Right renal cortex interstitium (tissue), 3 donors: Measurements from ENCODE around the gene RGS7. TPM values are rescaled to one million over a fixed set of nuclear protein-coding genes. Genes with fewer than 3 reads are reported as not detected.
"Not testable (repeated sequence)": the region's sequence is repeated elsewhere in the genome, so short reads cannot be mapped to it uniquely, and the experiment has no call there.

Source experiments
- DNase-seq, 3 donors: peaks; one replicate each; pipeline ENCODE4 v3.0.0-alpha.2; 2013; ENCODE audit warnings: low read depth in 3 of 3, low spot score in 2 of 3
- polyA plus RNA-seq, 3 donors: library from polyadenylated mRNA; unstranded; fragments of 120-200 nt; gene quantifications; one replicate each; pipeline ENCODE4 v1.2.1, GENCODE V29; 2013; ENCODE audit not compliant: insufficient read length in 3 of 3

The RGS7 gene
- polyA plus RNA-seq, 3 donors, result 6.3 to 7.7 (median 6.4) TPM

DNA sequence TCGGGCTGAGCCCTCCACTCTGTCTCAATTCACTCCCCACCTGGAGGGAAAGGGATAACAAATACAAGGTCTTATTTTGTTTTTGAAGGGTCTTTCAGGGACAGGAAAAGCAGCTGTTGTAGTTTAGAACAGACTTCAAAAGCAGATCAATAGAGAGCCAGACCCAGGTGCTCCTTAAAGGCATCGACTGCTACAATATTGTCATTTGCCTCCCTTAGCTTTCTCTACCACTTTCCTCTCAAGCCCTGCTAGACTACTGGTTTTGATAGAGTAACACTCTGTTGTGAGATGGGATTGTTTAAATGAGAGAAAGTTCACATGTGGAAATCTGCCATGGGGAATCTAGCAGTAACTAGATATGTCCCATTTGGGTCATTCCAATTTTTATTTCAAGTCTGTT is 24.0 kb downstream of the RGS7 start:
- no peak for DNase-seq

DNA sequence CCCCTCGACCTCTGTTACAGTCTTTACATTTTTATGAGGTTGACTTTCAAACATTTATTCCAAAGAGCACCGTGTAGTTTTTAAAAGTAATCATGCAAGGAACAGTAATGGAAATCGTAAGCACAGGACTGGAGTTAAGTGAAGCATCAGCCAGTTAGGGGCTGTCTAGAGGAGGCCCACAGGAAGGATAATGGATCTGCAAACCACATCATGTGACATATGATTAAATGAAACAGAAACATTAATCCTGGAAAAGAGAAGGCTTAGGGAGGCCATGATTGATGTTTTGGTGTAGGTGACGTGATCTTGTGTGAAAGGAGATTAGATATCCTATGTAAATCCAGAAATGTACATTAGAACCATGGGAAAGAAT is 25.0 kb downstream of the RGS7 start:
- DNase-seq, result no peak

DNA sequence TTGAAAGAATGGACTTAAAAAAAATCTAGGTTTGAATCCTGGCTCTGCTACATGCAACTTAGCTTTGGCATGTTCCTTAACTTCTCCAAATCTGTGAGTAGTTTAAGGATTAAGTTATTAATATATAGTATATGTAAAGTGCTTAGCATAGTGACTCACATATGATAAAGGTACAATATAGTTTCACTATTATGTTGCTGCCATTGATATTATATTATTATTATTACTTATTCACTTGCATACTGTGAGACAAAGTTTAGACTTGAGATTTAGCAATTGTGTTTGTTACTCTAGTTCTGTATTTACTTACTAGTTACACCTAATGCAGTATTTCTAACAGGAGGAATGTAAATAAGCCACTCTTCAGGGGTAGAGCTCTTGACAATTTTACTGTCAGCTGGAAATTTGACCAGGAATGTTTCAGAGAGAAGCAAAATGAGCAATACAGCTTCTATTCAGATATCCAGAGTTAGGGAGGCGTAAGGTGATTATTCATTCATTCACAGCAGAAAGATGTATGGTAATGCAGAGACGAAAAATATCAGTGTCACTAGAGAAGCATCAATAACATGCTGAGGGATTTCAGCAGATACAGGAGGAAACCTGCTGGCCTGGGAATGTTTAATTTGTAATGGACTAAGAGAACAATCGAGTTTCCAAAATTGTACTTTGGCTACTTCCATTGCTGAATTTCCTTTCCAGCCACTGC is 25.5 kb downstream of the RGS7 start:
- no peak for DNase-seq

DNA sequence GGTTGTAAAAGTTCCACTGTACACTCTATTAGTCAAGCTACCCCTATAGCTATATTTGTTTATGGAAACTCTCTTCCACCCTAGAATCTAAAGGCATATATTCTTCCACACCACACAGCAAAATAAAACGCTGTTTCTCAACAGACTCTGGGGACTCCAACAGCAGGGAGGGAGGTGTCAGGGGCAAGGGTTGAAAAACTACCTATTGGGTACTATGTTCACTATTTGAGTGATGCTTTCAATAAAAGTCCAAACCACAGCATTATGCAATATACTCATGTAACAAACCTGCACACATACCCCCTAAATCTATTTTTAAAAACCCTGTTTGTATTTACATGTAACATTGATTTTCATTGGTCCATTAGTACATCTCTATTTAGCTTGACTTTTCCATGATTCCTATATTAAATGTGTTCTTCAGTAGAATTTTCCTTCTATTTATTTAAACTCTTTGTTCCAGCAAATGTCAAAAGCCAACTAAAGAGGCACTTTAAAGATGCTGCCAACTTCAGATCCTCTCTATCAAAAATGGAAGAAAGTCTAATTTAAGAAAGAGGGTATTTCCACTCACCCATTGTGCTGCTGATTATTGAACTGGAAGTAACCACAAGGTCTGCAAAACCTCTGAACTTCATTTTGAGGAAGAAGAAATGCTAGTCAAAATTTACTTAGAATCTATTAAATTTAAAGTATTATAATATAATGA is 26.2 kb downstream of the RGS7 start:
- DNase-seq, result no peak

DNA sequence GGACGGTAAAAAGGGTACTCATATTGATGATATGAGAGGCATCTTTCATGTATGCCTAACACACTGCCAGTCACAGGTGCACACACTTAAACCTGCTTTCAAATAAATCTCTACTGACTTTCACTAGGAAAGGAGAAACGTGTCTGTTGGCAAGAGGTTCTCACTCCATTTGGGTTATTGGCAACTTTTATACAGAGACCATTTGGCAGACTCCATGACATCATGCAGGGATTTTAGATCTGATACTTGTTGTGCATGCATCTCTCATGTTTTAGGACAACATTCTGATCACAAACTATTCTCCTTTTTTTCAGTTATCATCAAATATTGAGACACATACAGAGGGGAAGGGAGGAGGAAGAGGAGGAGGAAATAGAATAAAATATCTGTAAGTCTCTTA is 31.5 kb downstream of the RGS7 start:
- DNase-seq, result no peak

DNA sequence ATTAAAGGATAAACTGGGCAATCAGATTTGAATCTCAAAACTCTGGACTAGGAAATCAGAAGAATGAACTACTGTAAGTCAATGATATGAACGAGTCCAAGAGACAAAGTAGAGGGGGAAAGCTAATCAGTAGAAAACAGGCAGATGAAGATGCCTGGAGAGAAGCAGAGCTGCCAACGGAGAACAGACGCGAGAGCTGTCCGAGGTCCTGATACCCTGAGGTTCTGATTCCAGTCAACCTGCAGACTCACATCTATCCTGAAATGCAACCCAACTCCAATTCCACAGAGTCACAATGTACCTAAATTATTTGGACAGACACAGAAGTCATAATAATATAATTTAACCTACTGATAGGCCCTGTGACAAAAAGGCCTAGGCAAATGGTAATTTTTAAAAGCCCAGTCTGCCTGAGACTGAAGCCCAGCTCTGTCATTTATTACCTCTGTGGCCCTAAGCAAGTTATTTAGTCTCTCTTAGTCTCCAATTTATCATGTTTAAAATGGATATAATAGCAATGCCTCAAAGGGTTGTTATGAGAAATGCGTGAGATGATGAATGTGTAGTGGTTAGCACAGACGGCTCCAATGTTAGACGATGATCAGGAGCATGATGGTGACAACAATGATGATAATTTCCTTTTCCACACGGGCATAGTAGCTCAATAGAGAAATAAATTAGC is 33.4 kb downstream of the RGS7 start:
- DNase-seq, result peak; percentile 18 to 60 (median 37)

DNA sequence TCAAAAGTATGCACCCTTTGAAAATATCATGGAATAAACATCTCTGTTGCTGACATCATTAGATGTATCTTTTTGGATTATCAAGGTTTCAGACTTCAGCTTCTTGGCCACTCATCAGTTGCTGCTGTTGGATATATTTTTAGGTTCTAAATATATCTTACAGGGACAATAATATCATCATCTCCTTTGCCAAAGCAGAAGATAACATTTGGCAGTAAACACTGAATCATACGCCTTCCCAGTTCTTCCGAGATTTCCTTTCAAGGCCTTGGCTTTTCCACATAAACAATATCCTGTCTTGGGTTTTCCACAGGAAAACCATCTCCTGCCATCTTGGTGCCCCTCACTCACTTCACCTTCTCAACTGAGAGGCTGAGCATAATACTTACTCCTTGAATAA is 39.3 kb downstream of the RGS7 start:
- DNase-seq, result no peak

DNA sequence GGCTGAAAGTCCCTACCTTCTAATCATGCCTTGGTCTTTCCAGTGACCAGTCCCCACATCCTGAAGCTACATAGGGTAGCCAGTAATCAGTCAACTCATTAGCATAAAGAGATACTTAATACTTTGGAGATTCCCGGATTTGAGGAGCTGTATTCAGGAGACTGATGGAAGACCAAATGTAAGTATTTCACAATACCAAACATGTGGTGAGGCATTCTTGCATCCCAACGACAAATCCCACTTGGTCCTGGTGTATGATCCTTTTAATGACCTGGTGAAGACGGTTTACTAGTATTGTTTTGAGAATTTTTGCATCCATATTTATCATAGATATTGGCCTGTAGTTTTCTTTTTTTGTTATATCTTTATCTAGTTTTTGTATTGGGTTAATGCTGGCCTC is 40.6 kb downstream of the RGS7 start:
- no peak for DNase-seq

DNA sequence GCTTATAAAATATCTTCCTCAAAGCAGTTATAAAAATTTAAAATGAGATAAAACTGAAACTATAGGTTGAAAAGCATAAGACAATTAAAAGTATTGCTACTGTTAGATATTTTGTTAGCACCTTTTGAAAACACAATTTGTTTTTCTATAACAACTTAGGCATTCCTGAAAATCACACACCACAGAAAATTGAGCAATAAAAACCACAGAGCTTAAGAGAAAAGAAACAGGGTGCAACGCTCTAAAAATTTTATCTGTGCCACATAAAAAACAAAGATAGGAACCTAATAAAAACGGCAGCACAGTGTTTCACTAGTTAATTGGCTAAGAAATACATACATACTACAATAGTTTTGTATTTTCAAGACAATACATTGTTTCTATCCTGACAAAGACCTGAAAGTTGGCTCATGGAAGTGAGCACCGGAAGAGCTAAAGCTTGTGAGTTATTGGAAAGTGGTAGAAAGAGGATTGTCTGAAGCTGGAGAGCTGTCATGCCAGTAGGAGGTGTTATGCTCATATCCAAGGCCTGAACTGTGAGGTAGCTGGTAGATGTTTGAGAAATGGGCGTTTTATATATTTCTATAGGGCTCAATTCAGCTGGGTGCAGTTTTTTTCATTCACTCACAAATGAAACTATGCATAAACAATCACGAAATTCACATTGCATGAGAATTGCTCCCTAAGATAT is 45.8 kb downstream of the RGS7 start:
- no peak for DNase-seq

DNA sequence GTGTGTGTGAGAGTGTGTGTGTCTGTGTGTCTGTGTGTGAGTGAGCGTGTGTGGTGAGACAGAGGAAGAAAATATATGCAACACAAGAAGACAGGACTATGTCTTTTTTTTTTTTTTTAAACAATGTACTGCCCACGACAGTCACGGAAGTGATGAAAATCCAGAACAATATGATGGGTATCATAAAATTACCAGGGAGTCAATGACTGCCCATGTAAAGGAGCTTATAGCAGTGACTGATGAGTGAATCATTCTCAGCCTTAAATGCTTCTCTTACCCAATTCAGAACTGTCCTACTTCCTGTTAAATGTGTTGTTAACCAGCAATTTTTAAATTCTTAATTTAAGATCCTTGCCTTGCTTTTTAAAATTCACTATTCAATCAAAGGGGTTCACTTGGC is 46.6 kb downstream of the RGS7 start:
- DNase-seq, result no peak

DNA sequence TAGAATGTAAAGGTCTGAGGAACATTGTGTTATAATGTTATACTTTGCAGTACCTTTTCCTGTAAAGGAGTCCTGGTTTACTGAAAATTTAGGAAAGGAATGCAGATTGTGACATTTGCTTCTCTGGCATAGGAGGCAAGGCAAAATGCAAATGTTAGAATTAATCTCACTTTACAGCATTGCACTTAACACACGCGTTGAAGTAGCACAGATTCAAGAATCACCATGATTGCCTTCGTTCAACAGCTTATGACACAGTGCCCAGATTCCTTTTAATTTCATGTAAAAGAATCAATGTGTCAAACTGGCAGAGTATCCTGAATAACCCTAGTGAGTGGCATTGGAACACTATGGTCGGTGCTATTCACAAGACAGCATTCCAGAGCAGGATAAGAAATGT is 47.4 kb downstream of the RGS7 start:
- no peak for DNase-seq

DNA sequence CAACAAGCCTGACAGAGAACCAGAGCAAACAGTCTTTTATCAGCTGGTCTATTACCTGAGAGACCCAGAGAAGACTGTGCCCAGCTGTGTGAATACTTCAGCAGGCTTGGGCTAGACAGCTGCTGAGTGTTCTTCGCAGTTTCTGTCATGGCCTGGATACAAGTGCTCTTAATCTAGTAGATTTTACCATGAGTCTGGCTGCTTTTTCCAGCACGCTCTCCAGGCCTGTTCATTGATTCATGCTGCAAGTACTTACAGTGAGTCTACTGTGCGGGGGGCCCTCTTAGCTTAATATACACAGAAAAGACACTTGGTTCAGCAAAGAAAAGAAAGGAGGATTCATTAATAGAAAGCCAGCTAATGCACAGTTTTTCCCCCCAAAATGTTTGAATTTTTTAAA is 48.5 kb downstream of the RGS7 start:
- no peak for DNase-seq

DNA sequence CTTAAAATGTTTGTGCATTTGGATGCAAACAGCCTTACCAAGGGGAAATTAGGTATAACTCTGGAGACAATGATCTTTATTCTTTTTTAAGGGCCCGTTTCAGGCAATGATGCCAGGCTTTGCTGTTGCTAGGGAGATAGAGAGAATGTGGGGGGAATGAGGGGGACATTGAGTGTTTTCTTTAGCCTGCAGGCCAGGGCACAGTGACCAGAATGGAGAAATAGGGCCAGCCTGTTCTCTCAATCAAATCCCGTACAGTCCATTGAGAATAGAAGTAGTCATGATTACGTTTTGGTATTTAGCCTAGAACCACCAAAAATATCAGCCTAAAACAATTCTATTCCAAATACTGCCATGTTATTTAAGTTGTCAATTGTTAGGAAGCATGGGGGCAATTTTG is 49.0 kb downstream of the RGS7 start:
- no peak for DNase-seq

DNA sequence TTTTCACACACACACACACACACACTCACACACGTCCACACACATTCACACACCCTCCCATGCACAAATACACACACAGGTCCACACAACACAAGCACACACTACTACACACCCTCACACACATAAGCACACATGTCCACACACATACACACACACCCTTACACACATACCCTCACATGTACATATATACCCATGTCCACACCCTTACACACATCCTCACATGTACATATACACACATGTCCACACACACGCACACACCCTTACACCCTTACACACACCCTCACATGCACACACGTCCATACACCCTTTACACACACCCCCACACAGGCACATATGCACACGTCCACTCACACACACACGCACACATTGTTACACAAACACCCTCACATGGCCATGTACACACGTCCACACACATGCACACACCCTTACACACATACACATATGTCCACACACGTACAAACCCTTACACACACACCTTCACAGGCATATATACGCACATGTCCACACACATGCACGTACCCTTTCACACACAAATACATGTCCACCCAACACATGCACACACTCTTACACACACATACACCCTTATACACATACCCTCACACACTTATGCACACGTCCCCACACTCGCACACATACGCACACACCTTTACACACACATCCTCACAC is 50.7 kb downstream of the RGS7 start:
- no peak for DNase-seq

DNA sequence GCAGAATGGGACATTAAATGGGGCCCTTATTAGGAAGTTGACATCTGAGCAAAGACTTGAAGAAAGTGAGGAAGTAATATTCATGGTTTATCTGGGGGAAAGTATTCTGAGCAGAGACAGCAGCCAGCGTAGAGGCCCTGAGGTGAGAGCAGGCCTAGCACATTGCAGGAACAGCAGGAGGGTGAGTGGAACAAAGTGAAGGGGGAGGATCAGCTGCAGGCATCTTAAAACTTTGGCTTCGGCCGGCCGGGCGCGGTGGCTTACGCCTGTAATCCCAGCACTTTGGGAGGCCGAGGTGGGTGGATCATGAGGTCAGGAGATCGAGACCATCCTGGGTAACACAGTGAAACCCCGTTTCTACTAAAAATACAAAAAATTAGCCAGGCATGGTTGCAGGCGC is 55.0 kb downstream of the RGS7 start:
- not testable (repeated sequence) for DNase-seq

DNA sequence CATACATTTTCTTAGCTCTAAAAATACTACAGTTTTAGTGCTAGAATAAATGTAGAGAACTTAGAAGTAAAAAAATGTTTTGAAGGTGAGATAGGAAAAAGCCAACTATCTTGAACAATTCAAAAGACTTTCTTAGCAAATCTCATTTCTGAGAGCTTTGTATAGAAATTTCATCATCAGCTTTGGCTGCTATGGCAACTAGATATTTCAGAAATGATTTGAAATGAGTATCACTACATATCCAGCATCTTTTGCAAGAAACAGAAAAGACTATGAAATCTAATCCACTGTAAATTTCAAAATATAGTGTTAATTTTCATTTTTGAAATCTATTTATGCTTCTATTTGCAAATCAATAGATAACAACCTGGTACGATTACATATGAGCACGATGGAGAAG is 57.7 kb downstream of the RGS7 start:
- DNase-seq, result no peak

DNA sequence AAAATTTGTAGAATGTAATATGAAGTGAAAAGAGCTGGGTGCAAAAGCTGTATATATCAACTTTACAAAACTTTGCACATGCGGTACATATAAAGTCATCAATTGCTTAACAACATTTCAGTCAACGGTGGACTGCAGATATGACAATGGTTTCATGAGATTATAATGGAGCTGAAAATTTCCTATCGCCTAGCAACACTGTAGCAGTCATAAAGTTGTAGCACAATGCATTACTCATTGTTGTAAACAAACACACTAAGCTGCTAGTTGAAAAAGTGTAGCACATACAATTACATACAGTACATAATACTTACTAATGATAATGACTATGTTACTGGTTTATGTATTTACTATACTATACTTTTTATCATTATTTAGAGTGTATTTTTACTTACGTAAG is 64.0 kb downstream of the RGS7 start:
- DNase-seq, result no peak

DNA sequence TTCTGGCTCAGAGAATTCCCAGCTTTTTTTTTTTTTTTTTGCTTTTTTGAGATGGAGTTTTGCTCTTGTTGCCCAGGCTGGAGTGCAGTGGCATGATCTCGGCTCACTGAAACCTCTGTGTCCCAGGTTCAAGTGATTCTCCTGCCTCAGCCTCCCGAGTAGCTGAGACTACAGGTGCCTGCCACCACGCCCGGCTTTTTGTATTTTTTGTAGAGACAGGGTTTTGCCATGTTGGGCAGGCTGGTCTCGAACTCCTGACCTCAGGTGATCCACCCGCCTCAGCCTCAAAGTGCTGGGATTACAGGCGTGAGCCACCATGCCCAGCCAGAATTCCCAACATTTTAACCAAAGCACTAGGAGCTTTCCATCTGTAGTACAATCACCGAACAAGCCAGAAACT is 65.5 kb downstream of the RGS7 start:
- DNase-seq, result not testable (repeated sequence)

DNA sequence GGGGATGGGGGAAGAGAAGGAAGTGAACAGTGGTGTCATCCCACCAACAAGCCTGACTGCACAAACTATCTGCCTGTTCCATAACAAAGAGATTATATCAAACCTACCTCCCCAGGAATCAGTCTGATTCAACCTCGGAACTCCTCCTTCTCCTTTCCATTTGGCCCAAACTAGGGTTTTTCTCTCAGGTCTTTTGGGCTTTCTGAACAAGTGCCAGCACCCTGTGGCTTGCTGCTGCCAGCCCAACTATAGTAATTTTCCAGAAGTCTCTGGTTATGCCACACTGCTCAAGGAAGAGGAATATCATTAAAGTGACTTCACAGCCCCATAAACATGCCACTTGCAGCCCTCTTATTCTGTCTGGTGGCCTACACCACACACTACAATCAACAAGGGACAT is 70.5 kb downstream of the RGS7 start:
- DNase-seq, result no peak

DNA sequence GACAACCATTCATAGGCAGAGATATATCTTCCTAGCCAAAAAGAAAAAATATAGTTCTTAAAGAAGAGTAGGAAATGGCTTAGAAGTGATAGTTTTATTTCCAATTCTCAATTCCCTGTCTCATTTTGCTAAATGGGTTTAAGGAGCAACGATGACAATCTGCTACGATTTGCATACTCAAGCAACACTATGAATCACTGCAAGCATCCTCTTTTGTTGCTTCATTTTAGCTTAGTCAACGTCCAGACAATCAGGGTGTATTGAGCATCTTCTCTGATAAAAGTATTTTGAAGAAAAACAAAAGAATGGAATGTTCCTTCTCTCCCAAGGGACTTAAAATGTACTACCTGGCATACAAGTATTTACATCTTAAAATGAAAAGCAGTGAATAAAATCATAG is 80.6 kb downstream of the RGS7 start:
- DNase-seq, result no peak

DNA sequence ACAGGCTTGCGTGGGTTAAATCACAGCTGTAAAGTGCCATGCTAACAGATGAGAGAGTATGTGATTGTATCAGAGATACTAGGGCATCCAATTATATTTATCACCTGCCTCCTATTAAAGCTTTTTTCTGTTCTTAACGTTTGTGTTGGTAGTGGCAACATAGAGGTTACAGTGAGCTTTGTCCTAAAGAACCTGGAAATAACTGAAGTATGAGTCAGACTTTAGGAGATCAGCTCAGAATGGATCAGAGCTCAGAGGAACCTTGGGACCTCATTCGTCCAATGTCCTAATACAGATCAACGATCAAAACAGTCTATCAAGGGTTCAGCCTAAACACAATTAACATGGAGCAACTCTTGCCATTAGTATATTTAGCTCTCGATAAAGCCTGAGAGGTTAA is 81.0 kb downstream of the RGS7 start:
- no peak for DNase-seq
